HepG2 (cell line): ENCODE data around the gene OGG1. TPM values are rescaled to one million over a fixed set of nuclear protein-coding genes. Genes with fewer than 3 reads are reported as not detected.
A peak's percentile ranks its signal among the peaks of the same experiment; 100 is the strongest.

Experiments used
- BORCS8-MEF2B ChIP-seq: sonication (generic); formaldehyde crosslinking; IDR thresholded peaks from 2 replicates; pipeline ENCODE4 v1.8.0; 2022; ENCODE audit warnings: mild to moderate bottlenecking, missing genetic modification reagents
- EP300 ChIP-seq, 3 experiments: sonication (generic) in 1 of 3; formaldehyde crosslinking in 1 of 3; IDR thresholded peaks; 2 replicates each; pipeline versions ENCODE4 v1.5.1 to v1.6.1; 2011 to 2020; ENCODE audit warnings: low read depth in 2 of 3, low read length in 2 of 3, borderline replicate concordance in 1 of 3, improper control_type of control experiment in 1 of 3, mild to moderate bottlenecking in 1 of 3, missing genetic modification reagents in 1 of 3, moderate library complexity in 1 of 3
- ESRRA ChIP-seq: sonication (generic); formaldehyde crosslinking; IDR thresholded peaks from 2 replicates; pipeline ENCODE4 v1.5.1; 2020; ENCODE audit warnings: mild to moderate bottlenecking, low read depth, missing genetic modification reagents
- GLI4 ChIP-seq: sonication (generic); formaldehyde crosslinking; IDR thresholded peaks from 2 replicates; pipeline ENCODE4 v1.5.1; 2020; ENCODE audit warnings: missing genetic modification reagents, mild to moderate bottlenecking, moderate library complexity, borderline replicate concordance
- HINFP ChIP-seq: sonication (generic); formaldehyde crosslinking; IDR thresholded peaks from 2 replicates; pipeline ENCODE4 v1.4.0; 2020; ENCODE audit warnings: low read depth, mild to moderate bottlenecking, missing genetic modification reagents
- JUNB ChIP-seq: sonication (generic); formaldehyde crosslinking; IDR thresholded peaks from 2 replicates; pipeline ENCODE4 v1.8.0; 2022; ENCODE audit warnings: missing genetic modification reagents, mild to moderate bottlenecking, borderline replicate concordance
- MAF1 ChIP-seq: sonication (generic); formaldehyde crosslinking; IDR thresholded peaks from 2 replicates; pipeline ENCODE4 v1.5.0; 2020; ENCODE audit warnings: missing genetic modification reagents, borderline replicate concordance
- SUZ12 ChIP-seq: fragments of 150-350 bp; IDR thresholded peaks from 2 replicates; pipeline ENCODE4 v1.6.1; 2014; ENCODE audit warnings: low read depth, low read length
- ZFP41 ChIP-seq: sonication (generic); formaldehyde crosslinking; IDR thresholded peaks from 2 replicates; pipeline ENCODE4 v1.4.0; 2020; ENCODE audit warnings: mild to moderate bottlenecking, missing genetic modification reagents, borderline replicate concordance
- ZGPAT ChIP-seq: IDR thresholded peaks from 2 replicates; pipeline ENCODE4 v1.6.1; 2016; ENCODE audit warnings: mild to moderate bottlenecking
- ZNF230 ChIP-seq: sonication (generic); formaldehyde crosslinking; IDR thresholded peaks from 2 replicates; pipeline ENCODE4 v1.4.0; 2020; ENCODE audit warnings: mild to moderate bottlenecking, missing genetic modification reagents
- ZNF468 ChIP-seq: sonication (generic); formaldehyde crosslinking; IDR thresholded peaks from 2 replicates; pipeline ENCODE4 v1.8.0; 2022; ENCODE audit warnings: mild to moderate bottlenecking, moderate library complexity, missing genetic modification reagents
- ZNF691 ChIP-seq: sonication (generic); formaldehyde crosslinking; IDR thresholded peaks from 2 replicates; pipeline ENCODE4 v1.4.0; 2020; ENCODE audit warnings: missing genetic modification reagents, low read depth, mild to moderate bottlenecking, borderline replicate concordance
- ZNF740 ChIP-seq: sonication (generic); formaldehyde crosslinking; IDR thresholded peaks from 2 replicates; pipeline ENCODE4 v1.4.0; 2020; ENCODE audit warnings: missing genetic modification reagents
- ZNF883 ChIP-seq: sonication (generic); formaldehyde crosslinking; IDR thresholded peaks from 2 replicates; pipeline ENCODE4 v1.5.1; 2020; ENCODE audit warnings: mild to moderate bottlenecking, missing genetic modification reagents; ENCODE audit errors: not compliant biosample characterization
- polyA plus RNA-seq, 8 experiments: library from polyadenylated mRNA; depleted of rRNA in 3 of 8; stranded (reverse) in 7 of 8; unstranded in 1 of 8; fragments of >200 nt; fragmentation: Illumina TruSeq in 4 of 8; extraction: Trizol in 4 of 8; gene quantifications; 2 replicates each; pipeline versions ENCODE4 v1.2.1 to v1.2.3, GENCODE V29; 2011 to 2016; ENCODE audit warnings: low read depth in 4 of 8, missing spikeins in 1 of 8, mixed read lengths in 1 of 8; ENCODE audit not compliant: insufficient read depth in 1 of 8
- total RNA-seq, 5 experiments: library from RNA; depleted of rRNA; stranded (reverse); fragments of >200 nt; fragmentation: Illumina TruSeq; extraction: Trizol; gene quantifications; 2 replicates each; pipeline ENCODE4 v1.2.3, GENCODE V29; 2016; ENCODE audit warnings: low read depth in 1 of 5
- TF ChIP-seq, protein P1 (sequence below): sonication (generic); formaldehyde crosslinking; IDR thresholded peaks from 2 replicates; pipeline ENCODE4 v1.4.0; 2020; ENCODE audit warnings: missing genetic modification reagents

The OGG1 gene
- total and polyA plus RNA-seq, 2 of the 13 experiments (the other 11 are each of a cell fraction or from before 2014, with no cell fraction given): 28.7 to 33.2 TPM

GRCh38 chr3:9769426-9770275 is 19.9 kb downstream of the OGG1 start, which contains the start of gene CAMK1 (continued):
- TF ChIP-seq ZGPAT (CRISPR knock-in tag): peak; percentile 23; the same call in 1 of the 2 replicates
- TF ChIP-seq ZNF883 (CRISPR knock-in tag): peak; percentile 16
- TF ChIP-seq ZNF691: peak; percentile 24; the same call in 1 of the 2 replicates
- TF ChIP-seq JUNB: no peak
- peak; percentile 10; the same call in 1 of the 2 replicates for TF ChIP-seq ESRRA
- TF ChIP-seq BORCS8-MEF2B: peak; percentile 44; the same call in 1 of the 2 replicates
- TF ChIP-seq EP300 (IDR thresholded peaks at IDR 0.05; ENCODE audit: low read depth in 2 of 2, low read length in 2 of 2): no peak
- TF ChIP-seq EP300 (CRISPR knock-in tag; IDR thresholded peaks at IDR 0.05; ENCODE audit: borderline replicate concordance): no peak
- peak; percentile 92; the same call in 1 of the 2 replicates for TF ChIP-seq GLI4 (CRISPR knock-in tag)
- no peak for TF ChIP-seq HINFP (CRISPR knock-in tag)
- no peak for TF ChIP-seq SUZ12
- peak; percentile 78; the same call in 1 of the 2 replicates for TF ChIP-seq ZNF740 (CRISPR knock-in tag)
- 0 out of 2 replicates have a peak, but pooled peaks have one; percentile 20 for TF ChIP-seq ZNF230 (CRISPR knock-in tag)
- TF ChIP-seq, protein P1, sequence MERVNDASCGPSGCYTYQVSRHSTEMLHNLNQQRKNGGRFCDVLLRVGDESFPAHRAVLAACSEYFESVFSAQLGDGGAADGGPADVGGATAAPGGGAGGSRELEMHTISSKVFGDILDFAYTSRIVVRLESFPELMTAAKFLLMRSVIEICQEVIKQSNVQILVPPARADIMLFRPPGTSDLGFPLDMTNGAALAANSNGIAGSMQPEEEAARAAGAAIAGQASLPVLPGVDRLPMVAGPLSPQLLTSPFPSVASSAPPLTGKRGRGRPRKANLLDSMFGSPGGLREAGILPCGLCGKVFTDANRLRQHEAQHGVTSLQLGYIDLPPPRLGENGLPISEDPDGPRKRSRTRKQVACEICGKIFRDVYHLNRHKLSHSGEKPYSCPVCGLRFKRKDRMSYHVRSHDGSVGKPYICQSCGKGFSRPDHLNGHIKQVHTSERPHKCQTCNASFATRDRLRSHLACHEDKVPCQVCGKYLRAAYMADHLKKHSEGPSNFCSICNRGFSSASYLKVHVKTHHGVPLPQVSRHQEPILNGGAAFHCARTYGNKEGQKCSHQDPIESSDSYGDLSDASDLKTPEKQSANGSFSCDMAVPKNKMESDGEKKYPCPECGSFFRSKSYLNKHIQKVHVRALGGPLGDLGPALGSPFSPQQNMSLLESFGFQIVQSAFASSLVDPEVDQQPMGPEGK (CRISPR knock-in tag): peak; percentile 13; the same call in 1 of the 2 replicates
- TF ChIP-seq MAF1: 0 out of 2 replicates have a peak, but pooled peaks have one; percentile 15
- TF ChIP-seq ZFP41 (CRISPR knock-in tag): no peak
- no peak for TF ChIP-seq ZNF468 (CRISPR knock-in tag)
